Karpas-422 (cell line): ENCODE measurements around the gene DVL2. TPM values are rescaled to one million over a fixed set of nuclear protein-coding genes. Genes with fewer than 3 reads are reported as not detected.
A peak's percentile ranks its signal among the peaks of the same experiment; 100 is the strongest.
"Not testable (repeated sequence)": the region's sequence is repeated elsewhere in the genome, so short reads cannot be mapped to it uniquely, and the experiment has no call there.

Source experiments
- DNase-seq: peaks from one replicate; pipeline ENCODE4 v3.0.0-alpha.2; 2015
- H2AFZ ChIP-seq: fragments of 200-600 bp; sonication (generic); 2 replicates; pipeline ENCODE4 v1.6.1; 2014; ENCODE audit warnings: antibody characterized with exemption, low read length, mixed read lengths
- H3K27ac ChIP-seq: fragments of 200-600 bp; sonication (generic); 2 replicates; pipeline ENCODE4 v1.5.1; 2014; ENCODE audit warnings: mild to moderate bottlenecking, low read length, moderate library complexity
- H3K27me3 ChIP-seq: fragments of 200-600 bp; sonication (generic); 2 replicates; pipeline ENCODE4 v1.6.1; 2014; ENCODE audit warnings: low read length, mixed read lengths
- H3K36me3 ChIP-seq: fragments of 200-600 bp; sonication (generic); 2 replicates; pipeline ENCODE4 v1.6.1; 2014; ENCODE audit warnings: low read length, mixed read lengths; ENCODE audit not compliant: insufficient read depth
- H3K4me1 ChIP-seq: fragments of 200-600 bp; sonication (generic); 2 replicates; pipeline ENCODE4 v1.6.1; 2014; ENCODE audit warnings: mild to moderate bottlenecking, low read length, mixed read lengths
- H3K4me2 ChIP-seq: fragments of 200-600 bp; sonication (generic); 2 replicates; pipeline ENCODE4 v1.6.1; 2014; ENCODE audit warnings: low read length, low read depth, mild to moderate bottlenecking; ENCODE audit not compliant: poor library complexity, severe bottlenecking
- H3K4me3 ChIP-seq: fragments of 200-600 bp; sonication (generic); 2 replicates; pipeline ENCODE4 v1.5.1; 2014; ENCODE audit warnings: mild to moderate bottlenecking, antibody characterized with exemption, low read length, mixed read lengths
- H3K79me2 ChIP-seq: fragments of 200-600 bp; sonication (generic); 2 replicates; pipeline ENCODE4 v1.6.1; 2014; ENCODE audit warnings: mild to moderate bottlenecking, low read length, mixed read lengths
- H3K9ac ChIP-seq: fragments of 200-600 bp; sonication (generic); 2 replicates; pipeline ENCODE4 v1.6.0; 2014; ENCODE audit warnings: low read length
- H3K9me2 ChIP-seq: fragments of 200-600 bp; sonication (generic), shearing (Covaris generic); replicated peaks from 2 replicates; pipeline ENCODE4 v1.6.0; 2014; ENCODE audit warnings: mild to moderate bottlenecking, low read length, moderate library complexity; ENCODE audit not compliant: insufficient read depth
- H3K9me3 ChIP-seq: fragments of 300-700, 200-600 bp; sonication (generic); 2 replicates; pipeline ENCODE4 v1.6.1; 2014; ENCODE audit warnings: low read length, mixed read lengths
- H4K20me1 ChIP-seq: fragments of 200-600 bp; sonication (generic); 2 replicates; pipeline ENCODE4 v1.6.1; 2014; ENCODE audit warnings: mild to moderate bottlenecking, antibody characterized with exemption, low read length, low read depth; ENCODE audit not compliant: insufficient read depth
- total RNA-seq: library from RNA; depleted of rRNA; stranded (reverse); fragments of >200 nt; shearing (Covaris generic); gene quantifications from 2 replicates; pipeline ENCODE4 v1.2.3, GENCODE V29; 2014; ENCODE audit warnings: low replicate concordance

DVL2 gene
- total RNA-seq, 1 experiment from 2014 or later = 75.2 TPM

DNA sequence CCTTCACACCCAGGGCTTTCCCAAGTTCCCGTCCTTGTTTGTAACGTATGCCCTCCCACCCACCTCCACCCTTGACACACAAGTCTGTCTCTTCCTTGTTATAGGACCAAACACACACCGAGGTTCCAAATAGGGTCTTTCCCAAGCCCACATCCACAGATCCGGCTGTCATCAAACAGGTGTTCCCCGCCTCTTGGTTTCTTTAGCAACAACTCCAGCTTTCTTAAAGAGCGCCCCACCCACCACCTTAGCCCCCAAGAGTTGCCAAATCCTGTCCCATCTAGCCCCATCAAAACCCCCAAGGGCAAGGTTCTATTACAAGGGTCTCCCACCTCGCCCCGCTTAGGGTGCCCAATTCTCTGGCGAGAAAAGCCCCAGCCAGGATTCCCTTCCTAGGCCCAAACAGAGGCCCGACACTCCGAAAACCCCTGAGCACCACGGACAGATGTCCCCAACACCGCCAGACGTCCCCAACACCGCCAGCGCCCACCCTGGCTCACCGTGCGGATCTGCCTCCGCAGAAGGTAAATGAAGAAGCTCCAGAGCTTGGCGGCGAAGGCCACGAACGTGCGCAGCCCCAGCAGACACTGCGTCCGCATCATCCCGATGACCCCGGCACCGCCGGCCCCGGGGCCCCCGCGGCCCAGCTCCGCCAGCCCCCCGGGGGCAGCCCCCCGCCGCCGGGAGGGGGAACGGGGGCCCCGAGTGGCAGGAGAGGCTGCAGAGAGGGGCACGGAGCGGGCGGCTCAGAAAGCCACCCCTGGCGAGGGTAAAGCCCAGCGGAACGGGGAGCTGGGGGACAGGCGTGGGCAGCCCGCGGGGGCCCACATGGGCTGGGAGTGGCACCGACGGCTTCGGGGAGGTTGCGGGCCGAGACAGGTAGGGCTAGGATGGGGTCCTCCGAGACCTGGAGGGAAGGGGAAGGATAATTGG, 16.6 kb upstream of the DVL2 start:
- H4K20me1 ChIP-seq = peaks cover 17% of the 10 kb centered on the region; the same call in 1 of the 2 replicates
- no peaks in the 10 kb centered on the region for H3K9me2 ChIP-seq
- peak; percentile 66 for DNase-seq
- peaks cover 72% of the 10 kb centered on the region for H3K79me2 ChIP-seq
- H3K9ac ChIP-seq = peak overlapping the region; percentile 94
- peaks cover 22% of the 10 kb centered on the region; the same call in 1 of the 2 replicates for H3K36me3 ChIP-seq
- no peaks in the 10 kb centered on the region for H3K9me3 ChIP-seq
- H3K4me3 ChIP-seq = peak overlapping the region; percentile 90
- H3K4me1 ChIP-seq = peaks cover 27% of the 10 kb centered on the region
- no peak overlapping the region for H2AFZ ChIP-seq
- peak overlapping the region; percentile 76 for H3K27ac ChIP-seq
- peak overlapping the region; percentile 91 for H3K4me2 ChIP-seq
- H3K27me3 ChIP-seq = no peaks in the 10 kb centered on the region

DNA sequence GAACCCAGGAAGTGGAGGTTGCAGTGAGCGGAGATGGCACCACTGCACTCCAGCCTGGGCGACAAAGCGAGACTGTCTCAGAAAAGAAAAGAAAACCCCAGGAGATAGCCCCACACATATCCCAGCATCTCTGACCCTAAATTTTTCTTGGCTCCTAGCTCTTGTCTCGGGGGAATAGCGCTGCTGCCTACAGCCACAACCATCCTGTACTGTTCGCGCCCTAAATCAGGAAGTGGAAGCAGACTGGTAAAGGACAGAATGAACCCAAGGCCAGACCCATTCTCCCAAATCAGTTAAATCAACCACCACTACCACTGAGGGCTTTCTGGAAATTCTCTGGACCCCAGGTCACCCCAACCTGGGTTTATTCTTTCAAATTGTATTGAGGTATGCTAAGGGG, 15.5 kb upstream of the DVL2 start:
- peak; percentile 72 for DNase-seq
- Histone ChIP-seq H3K27me3 (no peaks in the 10 kb centered on the region), H3K79me2 (peaks cover 72% of the 10 kb centered on the region), H3K36me3 (peaks cover 21% of the 10 kb centered on the region; the same call in 1 of the 2 replicates), H3K9me3 (no peaks in the 10 kb centered on the region), H4K20me1 (peaks cover 17% of the 10 kb centered on the region; the same call in 1 of the 2 replicates), H2AFZ (no peak overlapping the region), H3K4me3 (peak overlapping the region; percentile 90), H3K9me2 (no peaks in the 10 kb centered on the region), H3K4me1 (peaks cover 27% of the 10 kb centered on the region), H3K27ac (peak overlapping the region; percentile 76), H3K4me2 (peak overlapping the region; percentile 91), H3K9ac (peak overlapping the region; percentile 94)

DNA sequence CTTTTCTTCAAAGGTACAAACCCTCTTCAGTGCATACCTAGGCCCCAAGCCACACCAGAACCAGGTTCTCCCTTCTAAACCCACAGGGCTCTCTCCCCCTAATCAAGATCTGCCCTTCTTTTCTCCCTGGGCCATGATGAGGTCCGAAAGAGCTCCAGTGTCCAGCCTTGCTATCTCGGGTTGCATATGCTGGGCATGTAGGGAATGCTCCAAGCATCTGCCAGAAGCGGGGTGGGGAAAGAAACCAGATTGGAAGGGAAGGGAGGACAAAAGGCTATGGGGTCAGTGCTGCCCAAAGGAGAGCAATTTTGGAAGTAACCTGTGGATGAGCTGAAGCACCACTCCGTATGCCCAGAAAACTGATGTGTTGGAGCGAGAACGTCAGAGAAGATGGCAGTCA, 14.9 kb upstream of the DVL2 start:
- Histone ChIP-seq H3K27me3 (no peaks in the 10 kb centered on the region), H3K9me2 (no peaks in the 10 kb centered on the region), H2AFZ (no peak overlapping the region), H3K9ac (peak overlapping the region; percentile 94), H3K79me2 (peaks cover 66% of the 10 kb centered on the region), H4K20me1 (peaks cover 17% of the 10 kb centered on the region; the same call in 1 of the 2 replicates), H3K4me3 (peak overlapping the region; percentile 90; the same call in 1 of the 2 replicates), H3K9me3 (no peaks in the 10 kb centered on the region), H3K36me3 (peaks cover 16% of the 10 kb centered on the region; the same call in 1 of the 2 replicates), H3K4me1 (peaks cover 27% of the 10 kb centered on the region), H3K4me2 (peak overlapping the region; percentile 91), H3K27ac (no peak overlapping the region; the same call in 1 of the 2 replicates)
- no peak for DNase-seq

DNA sequence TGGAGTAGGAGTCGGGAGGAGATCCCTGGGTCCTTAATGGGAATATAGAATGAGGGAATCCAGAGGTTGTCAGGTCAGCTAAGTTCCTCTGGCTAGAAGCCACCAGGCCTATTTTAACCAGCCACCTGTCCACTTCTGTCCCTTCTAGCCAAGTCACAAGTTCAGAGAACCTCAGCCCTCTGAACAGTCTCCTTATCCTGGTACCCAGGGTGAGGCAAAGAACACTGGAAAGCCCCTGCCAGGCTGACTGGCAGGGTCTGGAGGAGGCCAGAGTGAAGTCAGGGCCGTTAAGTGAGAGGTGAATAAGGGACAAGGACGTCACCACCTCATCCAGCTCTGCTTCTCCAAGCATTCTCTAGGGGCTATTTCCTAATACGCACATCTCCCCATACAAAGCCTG, 14.5 kb upstream of the DVL2 start:
- Histone ChIP-seq H3K27me3 (no peaks in the 10 kb centered on the region), H3K9me2 (no peaks in the 10 kb centered on the region), H2AFZ (no peak overlapping the region), H3K27ac (no peak overlapping the region; the same call in 1 of the 2 replicates), H3K4me2 (peak overlapping the region; percentile 91), H3K9me3 (no peaks in the 10 kb centered on the region), H3K36me3 (peaks cover 13% of the 10 kb centered on the region; the same call in 1 of the 2 replicates), H3K4me3 (no peak overlapping the region), H3K9ac (peak overlapping the region; percentile 94), H4K20me1 (peaks cover 17% of the 10 kb centered on the region; the same call in 1 of the 2 replicates), H3K4me1 (peaks cover 27% of the 10 kb centered on the region), H3K79me2 (peaks cover 63% of the 10 kb centered on the region)
- DNase-seq = no peak

DNA sequence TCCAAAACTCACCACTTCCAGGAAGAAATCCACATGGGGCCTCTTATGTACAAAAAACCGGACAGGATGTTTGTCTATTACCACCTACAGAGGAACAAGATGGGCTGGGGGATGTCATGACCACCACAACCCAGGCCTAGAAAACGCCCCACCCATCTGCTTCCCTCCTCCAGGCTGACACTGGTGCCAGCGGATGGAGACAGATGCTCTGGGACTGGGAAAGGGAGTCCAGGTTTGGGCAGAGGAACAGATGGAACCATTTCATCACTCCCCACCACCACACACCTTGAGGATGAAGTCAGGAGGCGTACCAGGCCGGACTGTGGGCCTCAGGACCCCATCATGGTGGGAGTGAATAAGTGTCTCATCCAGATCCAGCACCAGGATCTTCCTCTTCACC, 12.5 kb upstream of the DVL2 start:
- Histone ChIP-seq H3K36me3 (peaks cover 13% of the 10 kb centered on the region; the same call in 1 of the 2 replicates), H3K4me2 (no peak overlapping the region), H2AFZ (no peak overlapping the region), H3K4me3 (no peak overlapping the region), H3K27ac (no peak overlapping the region), H3K9me2 (no peaks in the 10 kb centered on the region), H3K9ac (no peak overlapping the region), H4K20me1 (peaks cover 17% of the 10 kb centered on the region; the same call in 1 of the 2 replicates), H3K4me1 (peaks cover 30% of the 10 kb centered on the region), H3K27me3 (no peaks in the 10 kb centered on the region), H3K79me2 (peaks cover 56% of the 10 kb centered on the region), H3K9me3 (no peaks in the 10 kb centered on the region)
- DNase-seq = no peak

DNA sequence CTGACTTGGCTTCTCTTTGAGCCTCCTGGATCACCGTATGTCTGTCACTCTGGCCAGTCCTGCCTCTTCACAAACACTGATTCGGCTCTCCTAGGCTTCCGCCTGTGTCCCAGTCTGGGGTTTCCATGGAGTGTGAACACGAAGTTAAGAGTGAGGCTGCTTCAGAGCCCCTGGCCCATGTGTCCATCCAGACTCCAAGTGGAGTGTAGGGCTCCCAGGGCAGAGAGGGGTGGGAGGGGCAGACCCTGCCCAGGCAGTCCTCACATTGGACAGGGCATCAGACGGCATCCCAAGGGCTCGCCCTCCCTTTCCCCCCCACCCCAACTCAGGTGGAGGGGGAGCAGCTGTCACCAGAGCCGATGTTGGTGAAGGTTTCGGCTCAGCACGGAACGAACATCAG, 9.5 kb upstream of the DVL2 start:
- not testable (repeated sequence) for H2AFZ ChIP-seq, H3K9me2 ChIP-seq, H3K9me3 ChIP-seq, H3K4me3 ChIP-seq, H3K27ac ChIP-seq, H3K27me3 ChIP-seq, H4K20me1 ChIP-seq, H3K4me2 ChIP-seq, DNase-seq, H3K9ac ChIP-seq
- H3K4me1 ChIP-seq = peaks cover 35% of the 10 kb centered on the region
- peaks cover 46% of the 10 kb centered on the region for H3K79me2 ChIP-seq
- peaks cover 13% of the 10 kb centered on the region; the same call in 1 of the 2 replicates for H3K36me3 ChIP-seq

DNA sequence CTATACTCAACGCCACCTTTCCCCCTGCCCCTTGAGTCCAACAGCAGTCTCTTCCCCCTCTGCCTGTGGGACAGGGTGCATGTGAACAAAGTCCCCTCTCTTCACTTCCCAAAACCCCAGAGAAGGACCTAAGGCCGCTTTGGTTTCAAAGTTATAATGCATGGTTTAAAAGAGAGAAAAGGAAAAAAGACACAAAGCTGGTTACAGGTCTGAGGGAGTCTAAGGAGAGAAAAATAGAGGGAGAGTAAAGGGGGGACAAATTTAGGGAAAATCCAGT, 9.1 kb upstream of the DVL2 start:
- H3K36me3 ChIP-seq = peaks cover 13% of the 10 kb centered on the region; the same call in 1 of the 2 replicates
- H3K27me3 ChIP-seq = no peaks in the 10 kb centered on the region
- H2AFZ ChIP-seq = no peak overlapping the region
- H3K9me3 ChIP-seq = no peaks in the 10 kb centered on the region
- H3K4me1 ChIP-seq = peaks cover 31% of the 10 kb centered on the region
- H4K20me1 ChIP-seq = no peaks in the 10 kb centered on the region
- no peaks in the 10 kb centered on the region for H3K9me2 ChIP-seq
- peak overlapping the region; percentile 97; the same call in 1 of the 2 replicates for H3K4me3 ChIP-seq
- H3K4me2 ChIP-seq = peak overlapping the region; percentile 76
- H3K27ac ChIP-seq = no peak overlapping the region
- DNase-seq = no peak
- peaks cover 45% of the 10 kb centered on the region for H3K79me2 ChIP-seq
- peak overlapping the region; percentile 98 for H3K9ac ChIP-seq

DNA sequence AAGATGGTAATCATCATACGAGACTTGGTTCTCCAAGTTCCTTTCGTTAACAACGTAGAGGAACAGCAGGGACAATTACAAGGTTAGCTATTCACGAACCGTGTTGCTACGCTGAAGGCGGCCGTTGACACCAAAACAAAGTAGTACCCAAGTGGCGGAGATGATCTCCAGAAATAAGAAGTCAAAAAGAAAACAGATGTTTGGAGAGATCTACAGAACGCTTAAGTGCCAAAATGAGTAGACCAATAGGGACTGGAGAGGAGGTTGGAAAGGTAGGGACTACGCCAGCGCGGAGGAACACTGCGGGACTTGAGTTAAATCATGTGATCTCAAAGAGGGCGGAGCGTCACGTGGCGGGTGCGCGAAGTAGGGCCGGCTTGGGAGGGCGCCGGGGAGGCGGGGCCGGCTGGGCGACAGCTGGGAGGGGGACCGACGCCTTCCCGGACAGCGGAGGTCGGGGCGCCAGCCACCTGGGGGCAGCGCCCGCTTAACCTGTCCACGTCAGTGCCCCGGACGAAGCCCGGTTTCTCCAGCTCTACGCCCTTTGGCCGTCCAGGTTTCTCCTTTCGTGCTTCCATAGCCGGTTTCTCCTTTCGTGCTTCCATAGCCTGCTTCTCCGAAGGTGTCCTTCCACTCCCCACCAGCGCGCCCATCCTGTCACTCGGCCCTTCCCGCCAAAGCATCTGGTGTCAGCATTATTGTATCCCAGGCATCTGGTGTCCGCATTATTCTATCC, 8.6 kb upstream of the DVL2 start:
- Histone ChIP-seq H3K36me3 (peaks cover 13% of the 10 kb centered on the region; the same call in 1 of the 2 replicates), H3K27me3 (no peaks in the 10 kb centered on the region), H3K4me3 (peak overlapping the region; percentile 97), H3K4me2 (peak overlapping the region; percentile 76), H3K9ac (peak overlapping the region; percentile 98), H3K27ac (peak overlapping the region; percentile 76), H4K20me1 (no peaks in the 10 kb centered on the region), H3K79me2 (peaks cover 39% of the 10 kb centered on the region), H3K9me2 (no peaks in the 10 kb centered on the region), H3K9me3 (no peaks in the 10 kb centered on the region), H2AFZ (peak overlapping the region; percentile 73; the same call in 1 of the 2 replicates), H3K4me1 (peaks cover 31% of the 10 kb centered on the region)
- peak; percentile 97 for DNase-seq
